CMK (cell line): ENCODE measurements around the gene CNTNAP2.
A peak's percentile ranks its signal among the peaks of the same experiment; 100 is the strongest.
"Not testable (repeated sequence)": the region's sequence is repeated elsewhere in the genome, so short reads cannot be mapped to it uniquely, and the experiment has no call there.

Source experiments
- DNase-seq: peaks from one replicate; pipeline ENCODE4 v3.0.0-alpha.2; 2010; ENCODE audit warnings: low read depth

The CNTNAP2 gene

GRCh38 chr7:147650991-147651390 lies 1534.4 kb downstream of the CNTNAP2 start:
- DNase-seq: no peak

GRCh38 chr7:147651601-147652000 lies 1535.0 kb downstream of the CNTNAP2 start:
- no peak for DNase-seq

GRCh38 chr7:147653456-147653855 lies 1536.9 kb downstream of the CNTNAP2 start:
- no peak for DNase-seq

- DNase-seq: no peak
Observed at GRCh38 chr7:147658392-147658967, 1541.9 kb downstream of the CNTNAP2 start.

GRCh38 chr7:147659036-147659995 lies 1542.7 kb downstream of the CNTNAP2 start:
- DNase-seq: no peak

- DNase-seq: peak; percentile 24
Observed at GRCh38 chr7:147664541-147664940, 1547.9 kb downstream of the CNTNAP2 start.

- no peak for DNase-seq
Observed at GRCh38 chr7:147670759-147671158, 1554.2 kb downstream of the CNTNAP2 start.

- no peak for DNase-seq
Observed at GRCh38 chr7:147674705-147675104, 1558.1 kb downstream of the CNTNAP2 start.

GRCh38 chr7:147678943-147679342 lies 1562.3 kb downstream of the CNTNAP2 start:
- DNase-seq: no peak

GRCh38 chr7:147681530-147681929 lies 1564.9 kb downstream of the CNTNAP2 start:
- no peak for DNase-seq

- DNase-seq: no peak
Observed at GRCh38 chr7:147700702-147701101, 1584.1 kb downstream of the CNTNAP2 start.

GRCh38 chr7:147707926-147708325 lies 1591.3 kb downstream of the CNTNAP2 start:
- no peak for DNase-seq

GRCh38 chr7:147708871-147709270 lies 1592.3 kb downstream of the CNTNAP2 start:
- DNase-seq: no peak

- no peak for DNase-seq
Observed at GRCh38 chr7:147711447-147711846, 1594.8 kb downstream of the CNTNAP2 start.

- DNase-seq: no peak
Observed at GRCh38 chr7:147721962-147722830, 1605.6 kb downstream of the CNTNAP2 start.

- DNase-seq: no peak
Observed at GRCh38 chr7:147723536-147723935, 1606.9 kb downstream of the CNTNAP2 start.

- DNase-seq: no peak
Observed at GRCh38 chr7:147731311-147731710, 1614.7 kb downstream of the CNTNAP2 start.

GRCh38 chr7:147737559-147738214 lies 1621.1 kb downstream of the CNTNAP2 start:
- not testable (repeated sequence) for DNase-seq

GRCh38 chr7:147742301-147742700 lies 1625.7 kb downstream of the CNTNAP2 start:
- DNase-seq: no peak

- no peak for DNase-seq
Observed at GRCh38 chr7:147756300-147756699, 1639.7 kb downstream of the CNTNAP2 start.

GRCh38 chr7:147759327-147759943 lies 1642.8 kb downstream of the CNTNAP2 start:
- no peak for DNase-seq
